HG03095 (cell line): ENCODE results near the gene CYP26B1.

Experiments
- ATAC-seq: cut with Tn5 transposase; IDR thresholded peaks from one replicate; pipeline ENCODE4 v1.9.1; 2021; ENCODE audit warnings: moderate library complexity; ENCODE audit not compliant: unreplicated experiment

CYP26B1 gene, protein sequence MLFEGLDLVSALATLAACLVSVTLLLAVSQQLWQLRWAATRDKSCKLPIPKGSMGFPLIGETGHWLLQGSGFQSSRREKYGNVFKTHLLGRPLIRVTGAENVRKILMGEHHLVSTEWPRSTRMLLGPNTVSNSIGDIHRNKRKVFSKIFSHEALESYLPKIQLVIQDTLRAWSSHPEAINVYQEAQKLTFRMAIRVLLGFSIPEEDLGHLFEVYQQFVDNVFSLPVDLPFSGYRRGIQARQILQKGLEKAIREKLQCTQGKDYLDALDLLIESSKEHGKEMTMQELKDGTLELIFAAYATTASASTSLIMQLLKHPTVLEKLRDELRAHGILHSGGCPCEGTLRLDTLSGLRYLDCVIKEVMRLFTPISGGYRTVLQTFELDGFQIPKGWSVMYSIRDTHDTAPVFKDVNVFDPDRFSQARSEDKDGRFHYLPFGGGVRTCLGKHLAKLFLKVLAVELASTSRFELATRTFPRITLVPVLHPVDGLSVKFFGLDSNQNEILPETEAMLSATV

GRCh38 chr2:72147303-72147971 lies at the start of gene CYP26B1:
Gene CYP26B1, minus strand, starts transcription at chr2:72147862. Its CDS starts 28 bp downstream, at chr2:72147834.
- no peak for ATAC-seq

DNA sequence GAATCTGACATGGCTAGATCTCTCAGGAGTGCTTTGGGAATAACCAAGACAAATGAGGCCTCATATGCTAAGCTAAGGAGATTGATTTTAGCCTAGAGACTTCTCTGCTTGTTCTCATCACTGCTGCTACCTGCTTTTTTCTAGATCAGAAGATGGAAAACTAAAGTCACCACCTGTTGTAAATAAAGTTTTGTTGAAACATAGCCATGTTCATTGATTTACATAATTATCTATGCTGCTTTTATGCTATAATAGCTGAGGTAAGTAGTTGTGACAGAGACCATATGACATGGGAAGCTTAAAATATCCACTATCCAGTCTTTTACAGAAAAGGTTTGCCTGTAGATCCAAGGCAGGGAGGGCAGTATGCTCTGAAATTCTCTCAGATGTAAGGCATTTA lies 46.1 kb upstream of the CYP26B1 start:
- no peak for ATAC-seq

DNA sequence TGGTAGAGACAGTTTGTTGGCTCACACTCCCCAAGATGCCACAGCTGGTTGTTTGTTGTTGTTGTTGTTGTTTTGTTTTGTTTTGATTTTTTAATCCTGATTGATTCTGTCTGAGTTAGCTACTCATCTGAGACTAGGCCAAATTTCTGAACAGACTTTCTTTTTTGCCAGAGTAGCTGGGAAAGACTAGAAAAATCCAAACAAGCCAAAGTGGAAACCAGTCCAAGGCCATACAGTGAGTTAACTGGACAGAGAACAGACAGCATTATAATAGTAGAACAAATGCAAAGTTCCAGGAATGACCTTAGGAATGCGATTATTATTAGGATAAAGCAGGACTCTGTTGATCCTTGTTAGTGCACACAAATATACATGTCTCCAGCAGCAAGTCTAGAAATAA lies 43.8 kb upstream of the CYP26B1 start:
- no peak for ATAC-seq

- ATAC-seq = no peak
Observed at GRCh38 chr2:72185206-72185605, 37.5 kb upstream of the CYP26B1 start.

GRCh38 chr2:72183466-72183865 lies 35.8 kb upstream of the CYP26B1 start:
- ATAC-seq = no peak

DNA sequence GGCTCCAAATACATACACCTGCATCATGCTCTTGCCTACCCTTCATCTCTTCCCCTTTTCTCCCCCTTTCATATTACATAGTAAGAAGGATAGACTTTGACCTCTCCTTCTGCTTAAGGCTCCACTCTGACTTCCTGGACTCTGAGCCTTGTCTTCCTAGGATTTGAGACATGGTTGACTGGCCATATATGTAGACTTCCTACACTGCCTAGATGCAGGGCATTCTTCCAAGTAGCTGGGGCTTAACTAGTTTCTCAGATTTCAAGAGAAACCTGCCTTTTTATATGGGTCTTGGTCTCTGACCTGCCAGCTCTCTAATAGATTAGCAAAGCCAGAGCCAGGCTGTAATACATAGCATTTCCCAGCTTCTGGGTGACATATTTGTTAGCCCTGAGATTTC lies 35.4 kb upstream of the CYP26B1 start:
- no peak for ATAC-seq

GRCh38 chr2:72182547-72182946 lies 34.9 kb upstream of the CYP26B1 start:
- ATAC-seq = no peak

DNA sequence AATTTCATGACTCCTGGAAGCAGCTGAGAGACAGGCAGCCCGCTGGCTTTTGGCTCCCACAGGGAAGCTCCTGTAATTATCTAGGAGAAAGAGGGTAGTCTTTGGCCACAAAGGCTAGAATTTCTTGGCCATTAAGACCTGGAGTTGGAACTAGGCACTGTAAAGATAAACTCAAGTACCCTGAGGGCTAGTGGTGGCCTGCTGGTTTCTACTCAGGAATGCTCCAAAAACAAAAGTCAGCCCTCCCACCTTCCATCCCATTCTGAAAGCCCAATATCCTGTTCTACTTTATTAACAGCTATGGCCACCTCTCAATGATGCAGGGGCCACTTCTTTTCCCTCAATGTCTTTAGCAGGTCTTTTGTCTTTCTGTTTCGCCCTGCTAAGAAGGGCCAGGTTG lies 34.0 kb upstream of the CYP26B1 start:
- no peak for ATAC-seq

- ATAC-seq = no peak
Observed at GRCh38 chr2:72180351-72180750, 32.7 kb upstream of the CYP26B1 start.

DNA sequence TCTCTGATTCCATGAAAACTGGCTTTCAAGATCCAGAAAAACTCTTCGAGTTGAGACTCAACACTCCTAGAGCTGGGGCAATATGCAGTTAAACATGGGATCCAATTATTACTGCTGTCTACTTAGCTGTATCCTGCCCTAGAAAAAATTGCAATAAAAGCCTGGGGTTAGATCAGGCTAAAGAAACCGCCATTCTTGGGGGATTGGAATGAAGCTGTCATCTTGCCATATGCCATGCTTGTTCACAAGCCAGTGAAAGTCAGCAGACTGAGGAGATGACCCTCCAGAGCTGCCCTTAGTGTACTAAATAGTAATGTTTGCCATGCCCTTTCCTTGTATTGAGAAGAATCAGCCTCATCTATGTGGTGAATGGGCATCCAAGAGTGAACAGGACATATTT lies 30.9 kb upstream of the CYP26B1 start:
- ATAC-seq = no peak

DNA sequence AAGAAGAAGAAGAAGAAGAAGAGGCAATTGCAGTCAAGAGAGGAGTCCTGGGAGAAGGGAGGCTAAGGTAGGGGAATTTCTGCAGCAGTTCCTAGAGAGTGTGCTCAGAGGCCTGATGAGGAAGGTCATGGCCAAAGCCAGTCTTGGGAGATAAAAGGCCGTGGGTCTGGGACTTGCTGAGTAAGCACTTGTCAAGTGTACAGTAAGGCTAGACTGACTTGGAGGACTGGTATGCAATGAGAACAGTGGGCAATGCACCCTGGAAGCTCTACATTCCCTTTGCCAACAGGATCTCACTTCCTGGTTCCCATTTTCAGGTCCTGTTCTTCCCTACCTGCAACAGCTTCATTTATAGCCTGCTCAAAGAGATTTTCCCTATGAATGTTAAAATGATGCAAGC lies 28.6 kb upstream of the CYP26B1 start:
- ATAC-seq = no peak

DNA sequence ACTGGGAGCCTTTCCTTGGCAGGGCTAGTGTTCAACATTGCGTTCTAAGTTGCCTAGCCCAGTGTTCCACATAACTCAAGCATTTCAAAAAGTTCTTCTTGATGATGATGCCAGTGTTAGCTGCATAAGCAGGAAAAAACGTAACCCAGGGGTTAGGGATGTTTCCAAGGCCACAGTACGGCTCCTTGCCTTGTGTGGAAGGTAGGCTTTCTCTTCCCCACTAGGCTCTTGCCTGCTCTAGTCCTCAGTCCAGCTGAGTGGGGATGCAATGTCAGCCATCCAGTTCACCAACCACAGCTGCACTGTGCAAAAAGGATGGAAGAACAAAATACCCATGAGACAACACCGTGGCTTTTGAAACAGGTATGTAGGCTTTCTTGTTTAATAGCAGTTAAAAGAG lies 28.0 kb upstream of the CYP26B1 start:
- no peak for ATAC-seq

DNA sequence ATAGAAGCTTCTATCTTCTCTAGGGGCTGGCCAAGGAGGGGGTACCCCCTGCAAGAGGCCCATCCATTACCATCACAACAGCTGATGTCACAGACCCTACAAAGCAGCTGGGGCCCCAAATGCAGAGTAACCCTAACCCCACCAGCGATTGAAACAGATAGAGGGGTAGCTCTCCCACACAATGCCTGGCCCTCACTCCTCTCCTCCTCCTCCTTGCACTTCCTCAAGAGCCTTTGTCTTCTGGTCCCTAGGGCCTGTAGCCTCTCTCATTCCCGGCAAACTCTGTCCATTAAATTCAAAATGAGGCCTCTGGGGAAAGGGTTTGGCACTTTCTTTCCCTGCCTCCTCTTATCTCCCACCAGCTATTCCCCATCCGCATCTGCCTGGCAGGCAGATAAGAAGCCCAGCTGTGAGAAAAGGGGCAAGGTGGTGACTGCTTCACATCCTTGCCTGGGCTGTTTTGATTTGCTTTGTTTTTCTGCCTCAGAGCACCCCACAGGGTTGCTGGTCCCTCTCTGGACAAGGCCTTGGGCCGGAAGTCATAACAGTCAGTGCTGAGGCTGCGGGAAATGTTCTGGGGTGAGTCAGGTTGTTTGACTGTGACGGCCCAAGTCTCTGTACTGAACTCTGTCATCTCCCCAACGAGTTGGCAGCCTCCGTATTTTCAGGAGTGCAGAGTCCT lies 26.1 kb upstream of the CYP26B1 start:
- no peak for ATAC-seq

GRCh38 chr2:72172478-72172877 lies 24.8 kb upstream of the CYP26B1 start:
- no peak for ATAC-seq

- no peak for ATAC-seq
Observed at GRCh38 chr2:72166279-72166678, 18.6 kb upstream of the CYP26B1 start.

DNA sequence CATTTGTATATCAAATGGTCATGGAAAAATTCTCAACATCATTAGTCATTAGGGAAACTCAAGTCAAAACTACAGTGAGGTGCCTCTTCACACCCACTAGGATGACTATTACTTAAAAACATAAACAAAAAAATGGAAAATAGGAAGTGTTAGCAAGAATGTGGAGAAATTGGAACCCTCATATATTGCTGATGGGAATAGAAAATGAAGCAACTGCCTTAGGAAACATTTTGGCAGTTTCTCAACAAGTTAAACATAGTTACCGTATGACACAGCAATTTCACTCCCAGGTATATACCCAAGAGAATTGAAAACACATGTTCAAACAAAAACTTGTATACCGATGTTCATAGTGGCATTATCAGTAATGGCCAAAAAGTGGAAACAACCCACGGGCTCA lies 18.1 kb upstream of the CYP26B1 start:
- no peak for ATAC-seq

- no peak for ATAC-seq
Observed at GRCh38 chr2:72162574-72162973, 14.9 kb upstream of the CYP26B1 start.

- ATAC-seq = no peak
Observed at GRCh38 chr2:72159211-72159993, 11.7 kb upstream of the CYP26B1 start.

DNA sequence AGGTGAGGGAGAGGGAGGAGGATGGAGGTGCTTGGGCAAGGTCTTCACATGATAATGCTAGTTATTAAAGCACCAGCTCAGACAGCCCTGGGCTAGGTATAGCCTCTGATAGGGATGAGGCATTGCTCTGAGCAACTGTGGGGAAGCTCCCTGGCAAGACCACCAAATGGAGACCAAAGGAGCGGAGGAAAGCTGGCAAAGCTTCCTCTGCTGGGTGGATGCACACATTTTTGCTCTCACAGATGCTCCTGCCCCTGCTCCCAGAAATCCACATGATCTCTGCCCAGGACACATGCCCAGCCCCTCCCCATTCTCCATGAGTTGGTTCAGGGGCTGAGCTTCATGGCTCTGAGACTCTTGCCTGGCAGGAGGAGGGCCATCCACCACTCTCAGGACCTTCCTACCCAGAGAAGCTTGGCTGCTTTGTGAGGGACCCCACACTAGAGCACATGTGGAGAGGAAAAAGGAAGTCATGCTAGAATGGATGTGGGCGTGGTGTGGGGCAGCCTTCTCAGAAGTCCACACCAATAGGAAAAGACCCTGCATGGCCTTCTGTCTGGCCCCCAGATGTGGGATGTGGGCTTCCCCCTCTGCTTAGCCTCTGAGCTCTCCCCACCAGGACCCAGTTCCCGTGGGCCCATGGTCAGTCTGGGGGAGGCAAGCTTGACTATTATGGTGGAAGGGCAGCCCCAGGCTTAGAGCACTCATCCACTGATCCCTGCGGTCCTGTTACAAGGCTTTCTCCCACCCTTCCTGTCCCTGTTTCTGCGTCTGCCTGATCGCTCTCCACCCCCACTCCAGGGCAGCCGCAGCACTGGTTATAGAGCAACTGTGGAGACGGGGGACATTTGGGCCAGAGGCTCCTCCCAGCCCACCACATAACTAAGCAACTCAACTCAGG lies 10.5 kb upstream of the CYP26B1 start:
- ATAC-seq = no peak

DNA sequence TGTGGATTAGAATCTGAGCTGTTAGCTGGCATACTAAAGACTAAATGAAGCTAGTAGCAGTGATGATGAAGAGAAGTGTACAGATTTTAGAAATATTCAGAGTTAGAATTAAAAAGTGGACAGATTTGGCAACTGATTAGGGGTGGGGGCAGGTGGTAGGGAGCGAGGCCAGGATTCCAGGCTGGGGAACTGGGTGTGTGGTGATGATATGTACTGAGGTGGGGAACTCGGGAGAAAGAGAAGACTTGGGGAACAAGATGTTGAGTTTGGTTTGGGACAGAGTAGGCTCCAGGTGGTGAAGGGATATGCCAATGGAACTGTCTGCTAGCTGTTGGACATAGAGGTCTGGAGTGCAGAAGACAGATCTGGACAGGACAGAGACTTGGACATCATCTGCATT lies 9.2 kb upstream of the CYP26B1 start:
- no peak for ATAC-seq
